ENCODE data around the gene DPPA2. TPM values are rescaled to one million over a fixed set of nuclear protein-coding genes. Genes with fewer than 3 reads are reported as not detected.

The DPPA2 gene
- total RNA-seq, 2 experiments from 2014 or later, result not detected

DNA sequence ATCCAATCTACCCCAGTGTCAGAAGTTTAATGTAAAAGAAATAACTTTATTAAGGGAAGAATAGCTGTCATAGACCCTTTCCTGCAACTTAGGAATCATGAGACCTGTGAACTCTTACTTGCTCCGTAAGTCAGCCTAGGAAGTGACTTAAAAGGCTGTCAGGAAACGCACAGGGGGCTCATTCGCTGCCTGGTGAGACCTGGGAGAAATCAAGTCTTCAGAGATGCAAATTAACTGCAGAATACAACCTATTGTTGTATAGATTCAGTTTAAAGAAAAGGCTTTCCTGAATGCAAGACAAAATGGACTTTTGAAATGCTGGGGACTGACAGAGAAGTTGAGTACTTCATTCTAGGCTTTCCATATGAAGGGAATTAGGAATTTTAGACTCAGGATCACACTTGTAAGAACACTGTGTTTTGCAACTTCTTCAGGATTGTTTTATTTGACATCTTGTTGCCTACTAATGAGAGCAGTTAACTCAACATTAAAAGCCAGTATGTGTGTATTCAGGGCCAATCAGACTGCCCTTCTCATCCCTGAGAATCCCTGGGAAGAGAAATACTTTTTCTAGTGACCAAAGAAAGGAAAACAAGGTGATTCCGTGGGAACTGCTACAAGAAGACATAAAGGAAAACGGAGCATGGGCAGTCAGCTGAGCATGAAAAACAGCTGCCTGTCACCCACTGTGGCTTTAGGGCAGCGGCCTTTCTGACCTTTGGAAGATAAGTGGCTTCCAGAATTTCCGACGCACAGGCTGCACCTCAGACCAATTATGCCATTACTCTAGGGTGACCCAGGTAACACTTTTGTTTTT, 39.5 kb upstream of the DPPA2 start:
- Mint-ChIP-seq H3K27ac (no peak overlapping the region), H3K4me1 (ENCODE audit: low read depth) (no peaks in the 10 kb centered on the region), H3K9me3 (no peaks in the 10 kb centered on the region), H3K36me3 (ENCODE audit: low read depth) (no peaks in the 10 kb centered on the region), H3K4me3 (no peak overlapping the region), H3K27me3 (no peaks in the 10 kb centered on the region)
- intact Hi-C loops (cut with DNase I, micrococcal nuclease), result no loop called here
- ATAC-seq (ENCODE audit: poor library complexity) (no peak), DNase-seq (no peak)
- Histone ChIP-seq H3K36me3 (ENCODE audit: insufficient read depth, low read length) (no peaks in the 10 kb centered on the region), H3K4me1 (ENCODE audit: insufficient read depth, low read length) (no peaks in the 10 kb centered on the region), H3K4me3 (ENCODE audit: low read length) (no peak overlapping the region), H3K9me3 (ENCODE audit: control insufficient read depth in 1 of 2, insufficient read depth in 1 of 2, low read length in 2 of 2) (no peaks in the 10 kb centered on the region), H3K27me3 (ENCODE audit: control insufficient read depth in 1 of 2, insufficient read depth in 2 of 2, low read length in 2 of 2) (no peaks in the 10 kb centered on the region), H3K27ac (ENCODE audit: low read depth in 1 of 2, low read length in 2 of 2) (no peak overlapping the region)
- POLR2A ChIA-PET, result interaction anchor here (0.7 kb wide), 1 partner anchor 735 kb away, joined by 3 read pairs; no protein-coding TSS in a partner anchor
- CTCF ChIA-PET, result no interaction called here
- TF ChIP-seq CTCF (IDR thresholded peaks at IDR 0.05), result no peak

DNA sequence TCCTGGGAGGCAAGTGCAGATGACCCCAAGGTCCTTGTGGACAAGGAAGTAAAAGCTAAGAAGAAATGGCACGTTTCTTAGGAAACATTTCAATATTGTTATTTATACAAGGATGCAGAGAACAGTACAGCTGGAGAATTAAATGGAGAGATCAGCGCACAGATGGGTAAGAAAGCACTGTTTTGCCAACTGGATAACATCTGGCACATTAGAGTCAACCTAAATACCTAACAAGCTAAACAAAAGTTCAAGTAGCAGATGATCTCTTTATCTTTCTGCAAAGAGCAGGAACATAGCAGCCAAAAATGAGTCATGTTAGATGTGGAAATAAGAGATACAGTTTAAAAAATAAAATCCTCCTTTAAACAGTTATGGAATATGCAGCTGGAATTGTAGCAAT, 36.7 kb upstream of the DPPA2 start:
- H3K27ac ChIP-seq (ENCODE audit: low read depth in 1 of 2, low read length in 2 of 2), result no peak overlapping the region
- no peak overlapping the region for H3K4me3 Mint-ChIP-seq
- H3K27me3 Mint-ChIP-seq, result no peaks in the 10 kb centered on the region
- H3K9me3 ChIP-seq (ENCODE audit: control insufficient read depth in 1 of 2, insufficient read depth in 1 of 2, low read length in 2 of 2), result no peaks in the 10 kb centered on the region
- ATAC-seq (ENCODE audit: poor library complexity), result no peak
- H3K27ac Mint-ChIP-seq, result no peak overlapping the region
- no peaks in the 10 kb centered on the region for H3K36me3 ChIP-seq (ENCODE audit: insufficient read depth, low read length)
- H3K9me3 Mint-ChIP-seq, result no peaks in the 10 kb centered on the region
- ChIA-PET CTCF (no interaction called here), POLR2A (no interaction called here)
- TF ChIP-seq CTCF (IDR thresholded peaks at IDR 0.05), result no peak
- no peaks in the 10 kb centered on the region for H3K27me3 ChIP-seq (ENCODE audit: control insufficient read depth in 1 of 2, insufficient read depth in 2 of 2, low read length in 2 of 2)
- H3K4me3 ChIP-seq (ENCODE audit: low read length), result no peak overlapping the region
- H3K36me3 Mint-ChIP-seq (ENCODE audit: low read depth), result no peaks in the 10 kb centered on the region
- intact Hi-C loops (cut with DNase I, micrococcal nuclease), result no loop called here
- H3K4me1 Mint-ChIP-seq (ENCODE audit: low read depth), result no peaks in the 10 kb centered on the region
- H3K4me1 ChIP-seq (ENCODE audit: insufficient read depth, low read length), result no peaks in the 10 kb centered on the region
- DNase-seq, result no peak

DNA sequence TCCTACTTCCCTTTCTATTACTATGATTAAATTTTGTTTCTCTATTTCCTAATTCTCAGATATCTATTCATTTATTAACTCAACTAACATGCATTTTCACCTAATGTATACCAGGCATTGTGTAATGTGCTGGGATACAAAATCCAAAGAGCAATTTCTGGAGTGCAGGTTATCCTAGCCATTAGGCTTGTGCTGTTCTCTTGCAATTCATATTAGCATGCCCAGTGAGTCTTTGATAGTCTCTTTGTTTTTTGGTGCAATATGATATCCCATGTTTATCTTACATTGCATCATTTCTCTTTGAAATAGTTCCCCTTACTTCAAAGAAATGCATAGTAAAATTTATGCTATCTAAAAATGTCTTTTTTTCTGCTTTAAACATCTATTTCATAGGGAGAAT, 34.9 kb upstream of the DPPA2 start:
- no peaks in the 10 kb centered on the region for H3K4me1 Mint-ChIP-seq (ENCODE audit: low read depth)
- CTCF ChIA-PET, result no interaction called here
- intact Hi-C loops (cut with DNase I, micrococcal nuclease), result no loop called here
- Histone ChIP-seq H3K36me3 (ENCODE audit: insufficient read depth, low read length) (no peaks in the 10 kb centered on the region), H3K4me3 (ENCODE audit: low read length) (no peak overlapping the region), H3K9me3 (ENCODE audit: control insufficient read depth in 1 of 2, insufficient read depth in 1 of 2, low read length in 2 of 2) (no peaks in the 10 kb centered on the region), H3K27me3 (ENCODE audit: control insufficient read depth in 1 of 2, insufficient read depth in 2 of 2, low read length in 2 of 2) (no peaks in the 10 kb centered on the region), H3K27ac (ENCODE audit: low read depth in 1 of 2, low read length in 2 of 2) (no peak overlapping the region), H3K4me1 (ENCODE audit: insufficient read depth, low read length) (no peaks in the 10 kb centered on the region)
- H3K9me3 Mint-ChIP-seq, result no peaks in the 10 kb centered on the region
- no peak for ATAC-seq (ENCODE audit: poor library complexity)
- H3K27me3 Mint-ChIP-seq, result no peaks in the 10 kb centered on the region
- DNase-seq, result no peak
- no peak overlapping the region for H3K27ac Mint-ChIP-seq
- H3K36me3 Mint-ChIP-seq (ENCODE audit: low read depth), result no peaks in the 10 kb centered on the region
- H3K4me3 Mint-ChIP-seq, result no peak overlapping the region
- no peak for TF ChIP-seq CTCF (IDR thresholded peaks at IDR 0.05)
- POLR2A ChIA-PET, result no interaction called here
